ENCODE data around the gene OR5L1.

The OR5L1 gene

DNA sequence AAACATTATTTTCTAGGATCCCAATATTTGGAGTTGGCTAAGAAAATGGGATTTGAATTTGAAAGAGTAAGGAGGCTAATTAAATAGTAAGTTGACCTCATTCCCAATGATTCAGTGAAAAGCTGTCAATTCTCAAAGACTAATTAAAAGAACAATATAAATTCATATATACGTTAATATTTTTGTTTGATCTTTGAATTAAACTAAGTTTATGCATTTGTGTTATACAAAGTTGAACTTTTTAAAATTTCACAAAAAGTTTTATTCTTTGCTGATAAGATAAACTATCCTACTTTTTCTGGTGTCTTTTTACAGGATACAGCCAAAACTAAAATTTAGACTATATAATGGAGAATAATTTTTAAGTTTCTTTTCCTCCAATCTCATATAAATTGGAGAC lies at the start of gene OR5L1:
OR5L1 (plus strand) TSS at position 301 of the 400 bp plus-strand sequence. CDS start 100 bp downstream, outside the sequence.
- no peak for TF ChIP-seq CTCF (IDR thresholded peaks at IDR 0.05)

- TF ChIP-seq CTCF (IDR thresholded peaks at IDR 0.05), result no peak
These were observed 38.0 kb upstream of the OR5L1 start, which contains the start of gene OR5D13 for GRCh38 chr11:55773138-55773537. TSS of gene OR5D13 (plus strand) at chr11:55773438. CDS start at chr11:55773438, 0 bp downstream.

GRCh38 chr11:55791606-55792005 lies 19.6 kb upstream of the OR5L1 start:
- TF ChIP-seq CTCF (IDR thresholded peaks at IDR 0.05), result no peak

DNA sequence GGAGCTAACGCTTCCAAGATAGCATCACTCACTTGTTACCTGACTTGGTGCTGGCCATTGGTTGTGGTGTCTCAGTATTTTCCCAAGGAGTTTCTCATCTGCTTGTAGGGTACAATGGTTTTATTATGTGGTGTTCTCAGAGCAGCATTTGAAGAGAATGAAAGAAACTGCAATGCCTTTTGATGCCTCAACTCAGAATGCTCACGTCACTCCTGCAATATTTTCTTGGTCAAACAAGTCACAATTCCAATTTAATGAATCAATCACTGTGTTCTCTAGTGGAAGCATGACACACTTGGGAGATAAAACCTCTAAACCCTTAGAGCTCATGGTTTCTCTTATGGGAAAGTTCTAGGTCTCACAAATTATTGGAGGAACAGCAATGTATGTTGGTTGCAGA lies 17.8 kb upstream of the OR5L1 start:
- TF ChIP-seq CTCF (IDR thresholded peaks at IDR 0.05), result no peak

- no peak for TF ChIP-seq CTCF (IDR thresholded peaks at IDR 0.05)
These were observed 15.9 kb upstream of the OR5L1 start, which contains the start of gene OR5D14 for GRCh38 chr11:55795256-55795655. TSS of gene OR5D14 (plus strand) at chr11:55795556. CDS start at chr11:55795556, 0 bp downstream.

DNA sequence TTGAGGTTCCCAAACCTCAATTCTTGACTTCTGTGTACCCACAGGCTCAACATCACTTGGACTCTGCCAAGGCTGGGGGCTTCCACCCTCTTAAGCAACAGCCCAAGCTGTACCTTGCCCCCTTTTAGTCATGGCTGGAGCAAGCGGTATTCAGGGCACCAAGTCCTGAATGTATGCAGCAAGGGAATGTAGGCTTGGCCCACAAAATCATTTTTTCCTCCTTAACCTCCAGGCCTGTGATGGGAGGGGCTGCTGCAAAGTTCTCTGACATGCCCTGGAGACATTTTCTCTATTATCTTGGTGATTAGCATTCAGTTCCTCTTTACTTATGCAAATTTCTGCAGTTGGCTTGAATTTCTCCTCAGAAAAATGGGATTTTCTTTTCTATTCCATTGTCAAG lies 4.9 kb upstream of the OR5L1 start:
- no peak for TF ChIP-seq CTCF (IDR thresholded peaks at IDR 0.05)

DNA sequence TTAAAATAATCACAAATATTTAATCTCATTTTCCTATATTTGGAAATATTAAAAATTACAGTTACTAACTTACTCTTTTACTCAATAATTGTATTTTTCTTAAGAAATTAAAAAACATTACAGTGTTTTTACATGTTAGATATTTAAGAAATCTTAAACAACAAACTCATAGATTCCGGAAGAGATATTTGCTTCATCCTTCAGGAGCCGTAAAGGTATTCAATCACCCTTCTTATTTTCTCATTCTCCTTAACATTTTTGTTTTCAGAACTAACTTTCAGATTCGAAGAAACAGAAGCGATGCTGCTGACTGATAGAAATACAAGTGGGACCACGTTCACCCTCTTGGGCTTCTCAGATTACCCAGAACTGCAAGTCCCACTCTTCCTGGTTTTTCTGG lies 8.2 kb downstream of the OR5L1 start, which contains the start of gene OR5D18:
OR5D18 (plus strand) TSS at position 301 of the 400 bp plus-strand sequence; CDS start at position 301, 0 bp downstream.
- no peak for TF ChIP-seq CTCF (IDR thresholded peaks at IDR 0.05)

GRCh38 chr11:55826919-55827318 lies 15.8 kb downstream of the OR5L1 start, which contains the start of gene OR5L2:
TSS of gene OR5L2 (plus strand) at chr11:55827219. CDS start at chr11:55827219, 0 bp downstream.
- no peak for TF ChIP-seq CTCF (IDR thresholded peaks at IDR 0.05)

Measured in LNCAP (cell line).